Measurements from ENCODE around the gene GCK.

- TF ChIP-seq RXRA (IDR thresholded peaks at IDR 0.05), result no peak
- no peak for TF ChIP-seq CTCF (IDR thresholded peaks at IDR 0.05; ENCODE audit: low read depth, low read length, missing input control)
- no peak for TF ChIP-seq REST (IDR thresholded peaks at IDR 0.05)
- TF ChIP-seq MAX (IDR thresholded peaks at IDR 0.05), result no peak
- TF ChIP-seq RAD21 (IDR thresholded peaks at IDR 0.05), result no peak
- no peak for TF ChIP-seq TAF1 (conservative IDR thresholded peaks at IDR 0.05)
- TF ChIP-seq SP1 (IDR thresholded peaks at IDR 0.05), result no peak
Observed at GRCh38 chr7:44212018-44212417, 22.8 kb upstream of the GCK start.
